ENCODE data around the gene CABP5. TPM values are rescaled to one million over a fixed set of nuclear protein-coding genes. Genes with fewer than 3 reads are reported as not detected.

CABP5 gene
- total RNA-seq, 1 experiment from 2014 or later: not detected

- no peaks in the 10 kb centered on the region for H3K36me3 ChIP-seq (ENCODE audit: insufficient read depth, low read length, poor library complexity, severe bottlenecking)
- BruUV-seq (replicated peaks): no TSS peak
- H3K27ac ChIP-seq (ENCODE audit: low read depth, low read length, poor library complexity, severe bottlenecking): no peak overlapping the region
- intact Hi-C loops (cut with micrococcal nuclease; ENCODE audit: unreplicated experiment): no loop called here
- no peaks in the 10 kb centered on the region for H3K4me1 ChIP-seq (ENCODE audit: insufficient read depth, low read length, poor library complexity, severe bottlenecking)
- DNase-seq (ENCODE audit: low spot score): no peak
- no peaks in the 10 kb centered on the region for H3K9me3 ChIP-seq (ENCODE audit: low read depth, low read length, poor library complexity, severe bottlenecking)
- H3K4me3 ChIP-seq (ENCODE audit: low read depth, low read length, poor library complexity, severe bottlenecking): no peak overlapping the region
- TF ChIP-seq CTCF (conservative IDR thresholded peaks at IDR 0.05; ENCODE audit: low read depth, low read length) (no peak), EZH2 (IDR thresholded peaks at IDR 0.05; ENCODE audit: borderline replicate concordance, low read depth, low read length, poor library complexity, severe bottlenecking) (no peak)
- CTCF ChIA-PET: no interaction called here
- POLR2A ChIA-PET (ENCODE audit: low non-redundant PET): no interaction called here
- no peaks in the 10 kb centered on the region for H3K27me3 ChIP-seq (replicated peaks; ENCODE audit: insufficient read depth, low read depth, low read length, poor library complexity)
Measured at GRCh38 chr19:48000846-48001245, 43.0 kb downstream of the CABP5 start.

GRCh38 chr19:47998800-47999199 is 45.1 kb downstream of the CABP5 start:
- no peak overlapping the region for H3K4me3 ChIP-seq (ENCODE audit: low read depth, low read length, poor library complexity, severe bottlenecking)
- TF ChIP-seq CTCF (conservative IDR thresholded peaks at IDR 0.05; ENCODE audit: low read depth, low read length) (no peak), EZH2 (IDR thresholded peaks at IDR 0.05; ENCODE audit: borderline replicate concordance, low read depth, low read length, poor library complexity, severe bottlenecking) (no peak)
- ChIA-PET CTCF (no interaction called here), POLR2A (ENCODE audit: low non-redundant PET) (no interaction called here)
- peaks cover 10% of the 10 kb centered on the region for H3K4me1 ChIP-seq (ENCODE audit: insufficient read depth, low read length, poor library complexity, severe bottlenecking)
- no peaks in the 10 kb centered on the region for H3K27me3 ChIP-seq (replicated peaks; ENCODE audit: insufficient read depth, low read depth, low read length, poor library complexity)
- intact Hi-C loops (cut with micrococcal nuclease; ENCODE audit: unreplicated experiment): no loop called here
- H3K9me3 ChIP-seq (ENCODE audit: low read depth, low read length, poor library complexity, severe bottlenecking): no peaks in the 10 kb centered on the region
- BruUV-seq (replicated peaks): no TSS peak
- no peak for DNase-seq (ENCODE audit: low spot score)
- no peaks in the 10 kb centered on the region for H3K36me3 ChIP-seq (ENCODE audit: insufficient read depth, low read length, poor library complexity, severe bottlenecking)
- H3K27ac ChIP-seq (ENCODE audit: low read depth, low read length, poor library complexity, severe bottlenecking): no peak overlapping the region

GRCh38 chr19:47996230-47996727 is 47.6 kb downstream of the CABP5 start:
- Histone ChIP-seq H3K9me3 (ENCODE audit: low read depth, low read length, poor library complexity, severe bottlenecking) (no peaks in the 10 kb centered on the region), H3K27me3 (replicated peaks; ENCODE audit: insufficient read depth, low read depth, low read length, poor library complexity) (no peaks in the 10 kb centered on the region), H3K4me1 (ENCODE audit: insufficient read depth, low read length, poor library complexity, severe bottlenecking) (peaks cover 12% of the 10 kb centered on the region), H3K36me3 (ENCODE audit: insufficient read depth, low read length, poor library complexity, severe bottlenecking) (no peaks in the 10 kb centered on the region), H3K27ac (ENCODE audit: low read depth, low read length, poor library complexity, severe bottlenecking) (no peak overlapping the region), H3K4me3 (ENCODE audit: low read depth, low read length, poor library complexity, severe bottlenecking) (no peak overlapping the region)
- intact Hi-C loops (cut with micrococcal nuclease; ENCODE audit: unreplicated experiment): no loop called here
- no peak for DNase-seq (ENCODE audit: low spot score)
- CTCF ChIA-PET: no interaction called here
- no TSS peak for BruUV-seq (replicated peaks)
- POLR2A ChIA-PET (ENCODE audit: low non-redundant PET): no interaction called here
- TF ChIP-seq CTCF (conservative IDR thresholded peaks at IDR 0.05; ENCODE audit: low read depth, low read length) (no peak), EZH2 (IDR thresholded peaks at IDR 0.05; ENCODE audit: borderline replicate concordance, low read depth, low read length, poor library complexity, severe bottlenecking) (no peak)

Measured in A673 (cell line).